Measurements from ENCODE around the gene DIPK2A. TPM values are rescaled to one million over a fixed set of nuclear protein-coding genes. Genes with fewer than 3 reads are reported as not detected.

DIPK2A gene
- total RNA-seq, 2 donors from 2014 or later = 40.5 to 42.5 TPM

DNA sequence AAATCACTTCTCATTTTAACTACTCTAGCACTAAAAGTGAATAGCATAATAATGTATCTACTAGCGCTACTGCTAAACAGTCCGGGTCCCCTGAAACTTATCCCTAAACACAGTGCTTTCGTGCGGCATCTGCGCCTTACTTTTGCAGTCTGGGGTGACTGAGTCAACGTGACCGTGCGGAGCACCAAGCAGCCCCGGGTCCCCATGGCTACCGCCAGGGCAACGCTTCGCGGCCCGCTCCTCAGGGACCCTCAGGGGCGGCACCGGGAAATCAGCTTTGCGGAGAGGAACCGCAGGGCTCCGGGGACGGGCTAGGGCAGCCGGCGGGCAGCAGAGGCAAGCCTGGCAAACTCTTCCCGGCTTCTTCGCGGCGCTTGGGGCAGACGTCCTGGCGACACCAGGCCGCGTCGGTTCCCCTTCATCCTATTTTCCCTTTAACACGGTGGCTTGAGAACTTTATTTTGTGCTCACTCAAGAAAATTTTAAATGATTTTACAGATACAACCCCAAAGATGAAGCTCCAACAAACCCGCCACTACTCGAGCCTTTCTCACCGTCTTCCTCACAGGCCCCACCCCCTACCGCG, 757 bp upstream of the DIPK2A start:
- Histone ChIP-seq H3K9me3 (ENCODE audit: control insufficient read depth, low read length) (no peaks in the 10 kb centered on the region), H3K27me3 (ENCODE audit: control insufficient read depth, insufficient read depth, low read length, poor library complexity, severe bottlenecking) (no peaks in the 10 kb centered on the region), H3K9ac (ENCODE audit: extremely low read depth, low read length, poor library complexity, severe bottlenecking) (peak overlapping the region; percentile 66), H3K27ac (ENCODE audit: low read depth, low read length) (peak overlapping the region; percentile 95), H3K4me3 (ENCODE audit: low read length) (peak overlapping the region; percentile 96), H3K4me1 (ENCODE audit: control insufficient read depth, insufficient read depth, low read length) (no peaks in the 10 kb centered on the region), H3K36me3 (ENCODE audit: control insufficient read depth, insufficient read depth, low read length) (no peaks in the 10 kb centered on the region)
- Mint-ChIP-seq H3K27ac (peak overlapping the region; percentile 98), H3K4me1 (peaks cover 26% of the 10 kb centered on the region), H3K27me3 (ENCODE audit: insufficient read depth) (no peaks in the 10 kb centered on the region), H3K4me3 (peak overlapping the region; percentile 86), H3K36me3 (ENCODE audit: low read depth) (no peaks in the 10 kb centered on the region), H3K9me3 (no peaks in the 10 kb centered on the region)
- WGBS, 2 experiments (ENCODE audit: insufficient coverage in 1 of 2, insufficient read length in 1 of 2) = 0 to 1% methylated on average over 3 to 37 of the region's 37 CpGs
- peak; percentile 89 for DNase-seq
- TF ChIP-seq CTCF (conservative IDR thresholded peaks at IDR 0.05) = peak; percentile 38

- peak overlapping the region; percentile 66 for H3K9ac ChIP-seq (ENCODE audit: extremely low read depth, low read length, poor library complexity, severe bottlenecking)
- Mint-ChIP-seq H3K27ac (peak overlapping the region; percentile 75), H3K4me1 (peaks cover 34% of the 10 kb centered on the region), H3K4me3 (peak overlapping the region; percentile 86), H3K27me3 (ENCODE audit: insufficient read depth) (no peaks in the 10 kb centered on the region), H3K9me3 (no peaks in the 10 kb centered on the region), H3K36me3 (ENCODE audit: low read depth) (no peaks in the 10 kb centered on the region)
- no peaks in the 10 kb centered on the region for H3K36me3 ChIP-seq (ENCODE audit: control insufficient read depth, insufficient read depth, low read length)
- no peak for DNase-seq
- no peaks in the 10 kb centered on the region for H3K9me3 ChIP-seq (ENCODE audit: control insufficient read depth, low read length)
- TF ChIP-seq CTCF (conservative IDR thresholded peaks at IDR 0.05) = no peak
- peak overlapping the region; percentile 96 for H3K4me3 ChIP-seq (ENCODE audit: low read length)
- WGBS, 2 experiments (ENCODE audit: insufficient coverage in 1 of 2, insufficient read length in 1 of 2) = 0% methylated on average over 8 to 42 of the region's 42 CpGs
- H3K4me1 ChIP-seq (ENCODE audit: control insufficient read depth, insufficient read depth, low read length) = no peaks in the 10 kb centered on the region
- peak overlapping the region; percentile 95 for H3K27ac ChIP-seq (ENCODE audit: low read depth, low read length)
- H3K27me3 ChIP-seq (ENCODE audit: control insufficient read depth, insufficient read depth, low read length, poor library complexity, severe bottlenecking) = no peaks in the 10 kb centered on the region
Measured at GRCh38 chr3:143972155-143972504, 507 bp downstream of the DIPK2A start.

DNA sequence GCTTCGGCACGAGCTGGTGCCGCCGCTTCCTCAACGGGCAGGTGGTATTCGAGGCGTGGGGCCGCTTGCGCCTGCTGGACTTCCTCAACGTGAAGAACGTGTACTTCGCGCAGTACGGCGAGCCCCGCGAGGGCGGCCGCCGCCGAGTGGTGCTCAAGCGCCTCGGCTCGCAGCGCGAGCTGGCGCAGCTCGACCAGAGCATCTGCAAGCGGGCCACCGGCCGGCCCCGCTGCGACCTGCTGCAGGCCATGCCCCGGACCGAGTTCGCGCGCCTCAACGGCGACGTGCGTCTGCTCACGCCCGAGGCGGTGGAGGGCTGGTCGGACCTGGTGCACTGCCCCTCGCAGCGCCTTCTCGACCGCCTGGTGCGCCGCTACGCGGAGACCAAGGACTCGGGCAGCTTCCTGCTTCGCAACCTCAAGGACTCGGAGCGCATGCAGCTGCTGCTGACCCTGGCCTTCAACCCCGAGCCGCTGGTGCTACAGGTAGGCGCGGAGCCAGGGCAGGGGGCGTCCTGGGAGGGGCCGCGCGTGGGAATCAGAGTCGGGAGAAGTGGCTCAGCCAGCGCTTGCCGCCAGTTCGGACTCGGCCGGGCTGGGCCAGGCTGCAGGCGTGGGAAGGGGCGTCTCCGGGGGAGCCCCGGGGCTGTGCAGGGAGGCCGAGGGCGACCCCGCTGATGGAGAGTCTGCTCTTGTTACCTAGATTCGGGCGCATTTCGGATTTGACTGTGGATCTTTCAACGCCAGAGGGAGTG, 1.1 kb downstream of the DIPK2A start:
- H3K27ac ChIP-seq (ENCODE audit: low read depth, low read length) = peak overlapping the region; percentile 95

More for the DNA sequence above, 1.1 kb downstream of the DIPK2A start:
- H3K27ac Mint-ChIP-seq = peak overlapping the region; percentile 75
- no peaks in the 10 kb centered on the region for H3K9me3 Mint-ChIP-seq
- DNase-seq = peak; percentile 83
- 0% methylated on average over 27 to 83 of the region's 83 CpGs for WGBS, 2 experiments (ENCODE audit: insufficient coverage in 1 of 2, insufficient read length in 1 of 2)
- H3K4me3 Mint-ChIP-seq = peak overlapping the region; percentile 86
- no peaks in the 10 kb centered on the region for H3K4me1 ChIP-seq (ENCODE audit: control insufficient read depth, insufficient read depth, low read length)
- H3K27me3 Mint-ChIP-seq (ENCODE audit: insufficient read depth) = no peaks in the 10 kb centered on the region
- peak overlapping the region; percentile 96 for H3K4me3 ChIP-seq (ENCODE audit: low read length)
- peak; percentile 70 for TF ChIP-seq CTCF (conservative IDR thresholded peaks at IDR 0.05)
- H3K4me1 Mint-ChIP-seq = peaks cover 39% of the 10 kb centered on the region
- no peaks in the 10 kb centered on the region for H3K36me3 ChIP-seq (ENCODE audit: control insufficient read depth, insufficient read depth, low read length)
- no peaks in the 10 kb centered on the region for H3K36me3 Mint-ChIP-seq (ENCODE audit: low read depth)
- H3K27me3 ChIP-seq (ENCODE audit: control insufficient read depth, insufficient read depth, low read length, poor library complexity, severe bottlenecking) = no peaks in the 10 kb centered on the region
- peak overlapping the region; percentile 66 for H3K9ac ChIP-seq (ENCODE audit: extremely low read depth, low read length, poor library complexity, severe bottlenecking)
- H3K9me3 ChIP-seq (ENCODE audit: control insufficient read depth, low read length) = no peaks in the 10 kb centered on the region
